ENCODE measurements around the gene EHD3. TPM values are rescaled to one million over a fixed set of nuclear protein-coding genes. Genes with fewer than 3 reads are reported as not detected.

EHD3 gene
- total RNA-seq, 1 experiment from 2014 or later, result not detected

DNA sequence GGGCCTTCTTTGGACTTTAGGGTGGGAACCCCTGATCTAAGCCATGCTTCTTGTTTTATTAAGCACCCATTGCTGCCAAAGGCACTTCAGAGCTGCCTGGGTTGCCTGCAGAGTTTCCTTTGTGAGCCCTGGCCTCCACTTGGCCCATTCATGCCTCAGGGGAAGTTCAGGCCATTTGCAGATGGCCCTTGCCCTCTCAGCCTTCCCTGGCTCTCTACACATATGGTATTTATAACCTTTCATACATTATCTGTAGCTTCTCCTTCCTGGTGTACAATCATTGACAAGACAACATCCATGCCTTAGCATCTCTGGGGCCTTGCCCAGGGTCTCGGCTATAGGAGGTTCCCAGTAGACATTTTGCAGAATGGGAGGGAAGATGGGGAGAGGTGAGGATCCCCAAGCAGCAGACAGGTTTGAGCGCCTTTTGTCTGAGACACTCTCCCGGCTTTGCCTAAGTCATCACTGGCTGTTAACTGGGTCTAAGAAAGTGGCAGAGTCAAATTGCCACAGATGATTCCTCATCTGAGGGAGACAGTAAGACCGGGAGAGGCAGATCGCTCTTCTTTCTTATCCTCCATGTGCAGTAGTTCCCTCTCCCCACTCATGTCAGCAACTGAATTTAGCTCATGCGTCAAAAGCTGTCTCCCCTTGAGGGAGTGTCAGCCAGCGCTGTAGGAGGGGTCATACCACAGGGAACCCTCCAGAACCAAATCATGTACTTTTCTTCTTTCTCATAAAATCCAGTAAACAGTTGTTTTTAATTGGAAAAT, 2.7 kb downstream of the EHD3 start:
- no peaks in the 10 kb centered on the region for H3K4me1 Mint-ChIP-seq (ENCODE audit: low read depth, unreplicated experiment)
- Histone ChIP-seq H3K36me3 (ENCODE audit: control insufficient read depth, insufficient read depth, low read length) (no peaks in the 10 kb centered on the region), H3K27me3 (replicated peaks; ENCODE audit: control insufficient read depth, insufficient read depth, low read length) (no peaks in the 10 kb centered on the region; the same call in 1 of the 2 replicates), H3K4me1 (no peaks in the 10 kb centered on the region), H3K9me3 (no peaks in the 10 kb centered on the region), H3K4me3 (ENCODE audit: low read depth, low read length) (no peak overlapping the region)
- ChIA-PET CTCF (no interaction called here), POLR2A (no interaction called here)
- no TSS peak for BruUV-seq (replicated peaks)
- no peaks in the 10 kb centered on the region for H3K9me3 Mint-ChIP-seq (ENCODE audit: unreplicated experiment)
- no peak for DNase-seq
- H3K4me3 Mint-ChIP-seq (ENCODE audit: unreplicated experiment), result no peak overlapping the region
- TF ChIP-seq, protein P1, sequence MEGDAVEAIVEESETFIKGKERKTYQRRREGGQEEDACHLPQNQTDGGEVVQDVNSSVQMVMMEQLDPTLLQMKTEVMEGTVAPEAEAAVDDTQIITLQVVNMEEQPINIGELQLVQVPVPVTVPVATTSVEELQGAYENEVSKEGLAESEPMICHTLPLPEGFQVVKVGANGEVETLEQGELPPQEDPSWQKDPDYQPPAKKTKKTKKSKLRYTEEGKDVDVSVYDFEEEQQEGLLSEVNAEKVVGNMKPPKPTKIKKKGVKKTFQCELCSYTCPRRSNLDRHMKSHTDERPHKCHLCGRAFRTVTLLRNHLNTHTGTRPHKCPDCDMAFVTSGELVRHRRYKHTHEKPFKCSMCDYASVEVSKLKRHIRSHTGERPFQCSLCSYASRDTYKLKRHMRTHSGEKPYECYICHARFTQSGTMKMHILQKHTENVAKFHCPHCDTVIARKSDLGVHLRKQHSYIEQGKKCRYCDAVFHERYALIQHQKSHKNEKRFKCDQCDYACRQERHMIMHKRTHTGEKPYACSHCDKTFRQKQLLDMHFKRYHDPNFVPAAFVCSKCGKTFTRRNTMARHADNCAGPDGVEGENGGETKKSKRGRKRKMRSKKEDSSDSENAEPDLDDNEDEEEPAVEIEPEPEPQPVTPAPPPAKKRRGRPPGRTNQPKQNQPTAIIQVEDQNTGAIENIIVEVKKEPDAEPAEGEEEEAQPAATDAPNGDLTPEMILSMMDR (IDR thresholded peaks at IDR 0.05; ENCODE audit: insufficient read depth in 1 of 2, low read depth in 1 of 2, low read length in 1 of 2, severe bottlenecking in 1 of 2, unreplicated experiment in 1 of 2), result no peak
- H3K36me3 Mint-ChIP-seq (ENCODE audit: insufficient read depth, unreplicated experiment), result no peaks in the 10 kb centered on the region
- intact Hi-C loops (cut with micrococcal nuclease; ENCODE audit: unreplicated experiment), result no loop called here
- peaks cover 4% of the 10 kb centered on the region for H3K27me3 Mint-ChIP-seq (ENCODE audit: insufficient read depth, unreplicated experiment)
- H3K27ac Mint-ChIP-seq (ENCODE audit: unreplicated experiment), result no peak overlapping the region

DNA sequence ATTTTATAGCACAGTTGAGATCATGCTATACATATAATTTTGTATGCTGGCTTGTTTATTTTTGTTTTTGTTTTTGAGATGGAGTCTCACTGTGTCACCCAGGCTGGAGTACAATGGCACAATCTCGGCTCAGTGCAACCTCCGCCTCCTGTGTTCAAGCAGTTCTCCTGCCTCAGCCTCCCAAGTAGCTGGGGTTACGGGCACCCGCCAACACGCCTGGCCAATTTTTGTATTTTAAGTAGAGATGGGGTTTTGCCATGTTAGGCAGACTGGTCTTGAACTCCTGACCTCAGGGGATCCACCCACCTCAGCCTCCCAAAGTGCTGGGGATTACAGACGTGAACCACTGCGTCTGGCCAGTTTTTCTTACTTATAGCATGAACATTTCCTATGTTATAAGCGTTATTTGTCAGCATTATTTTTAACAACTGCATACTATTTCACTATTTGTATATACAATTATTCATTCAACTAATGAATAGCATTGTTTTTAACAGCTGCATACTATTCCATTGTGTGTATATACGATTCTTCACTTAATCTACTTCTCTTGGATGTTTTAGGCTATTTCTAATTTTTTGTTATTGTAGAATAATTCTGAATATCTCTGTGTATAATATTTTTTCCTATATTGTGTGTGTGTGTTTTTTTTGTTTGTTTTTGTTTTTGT, 3.5 kb downstream of the EHD3 start:
- ChIA-PET CTCF (no interaction called here), POLR2A (no interaction called here)
- Histone ChIP-seq H3K27me3 (replicated peaks; ENCODE audit: control insufficient read depth, insufficient read depth, low read length) (no peaks in the 10 kb centered on the region; the same call in 1 of the 2 replicates), H3K4me1 (no peaks in the 10 kb centered on the region), H3K36me3 (ENCODE audit: control insufficient read depth, insufficient read depth, low read length) (no peaks in the 10 kb centered on the region), H3K4me3 (ENCODE audit: low read depth, low read length) (no peak overlapping the region), H3K9me3 (no peaks in the 10 kb centered on the region)
- intact Hi-C loops (cut with micrococcal nuclease; ENCODE audit: unreplicated experiment), result no loop called here
- H3K9me3 Mint-ChIP-seq (ENCODE audit: unreplicated experiment), result no peaks in the 10 kb centered on the region
- no peaks in the 10 kb centered on the region for H3K27me3 Mint-ChIP-seq (ENCODE audit: insufficient read depth, unreplicated experiment)
- no peaks in the 10 kb centered on the region for H3K4me1 Mint-ChIP-seq (ENCODE audit: low read depth, unreplicated experiment)
- DNase-seq, result no peak
- no peak overlapping the region for H3K4me3 Mint-ChIP-seq (ENCODE audit: unreplicated experiment)
- H3K27ac Mint-ChIP-seq (ENCODE audit: unreplicated experiment), result no peak overlapping the region
- TF ChIP-seq, protein P1 (IDR thresholded peaks at IDR 0.05; ENCODE audit: insufficient read depth in 1 of 2, low read depth in 1 of 2, low read length in 1 of 2, severe bottlenecking in 1 of 2, unreplicated experiment in 1 of 2), result no peak
- no TSS peak for BruUV-seq (replicated peaks)
- no peaks in the 10 kb centered on the region for H3K36me3 Mint-ChIP-seq (ENCODE audit: insufficient read depth, unreplicated experiment)

DNA sequence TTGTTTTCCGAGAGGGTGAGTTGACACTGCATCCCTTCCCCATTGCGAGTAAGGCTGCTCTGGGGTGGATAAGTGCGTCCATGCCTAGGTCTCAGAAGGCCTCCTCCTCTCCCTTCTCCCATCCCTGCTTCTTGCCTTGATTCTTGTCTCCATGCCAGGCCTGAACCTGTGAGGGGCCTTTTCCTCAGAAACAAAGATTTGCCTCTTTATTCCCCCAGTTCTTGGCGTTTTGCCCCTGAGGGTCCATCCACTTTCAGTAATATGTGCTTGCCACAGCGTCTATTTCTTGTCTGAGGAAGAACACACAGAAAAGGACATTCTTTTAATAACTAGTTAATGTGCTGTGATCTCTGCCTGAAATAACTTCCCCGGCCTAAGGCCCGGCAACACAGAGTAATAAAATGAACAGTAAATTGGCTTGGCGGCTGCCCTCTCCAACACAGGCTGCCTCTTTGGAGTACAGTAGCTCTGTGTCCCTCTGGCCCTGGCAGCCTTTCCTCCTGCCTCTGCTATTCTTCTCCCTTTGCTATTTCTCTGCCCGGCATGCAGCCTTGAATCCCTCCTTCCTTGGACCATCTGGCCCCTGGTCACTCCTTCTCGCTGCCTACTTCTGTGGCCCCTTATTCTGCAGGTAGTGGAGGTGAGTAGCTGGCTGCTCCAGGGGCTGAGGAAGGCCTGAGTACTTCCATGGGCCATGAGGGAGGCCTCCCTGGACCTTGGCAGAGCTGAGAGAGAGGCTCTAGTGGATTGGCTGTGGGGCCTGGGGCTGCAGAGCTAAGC, 4.4 kb downstream of the EHD3 start:
- BruUV-seq (replicated peaks), result no TSS peak
- H3K9me3 ChIP-seq, result no peaks in the 10 kb centered on the region
- H3K27me3 ChIP-seq (replicated peaks; ENCODE audit: control insufficient read depth, insufficient read depth, low read length), result no peaks in the 10 kb centered on the region; the same call in 1 of the 2 replicates
- H3K36me3 ChIP-seq (ENCODE audit: control insufficient read depth, insufficient read depth, low read length), result no peaks in the 10 kb centered on the region
- TF ChIP-seq, protein P1 (IDR thresholded peaks at IDR 0.05; ENCODE audit: insufficient read depth in 1 of 2, low read depth in 1 of 2, low read length in 1 of 2, severe bottlenecking in 1 of 2, unreplicated experiment in 1 of 2), result no peak
- DNase-seq, result peak in 1 of 2 experiments; percentile 12
- Mint-ChIP-seq H3K4me1 (ENCODE audit: low read depth, unreplicated experiment) (no peaks in the 10 kb centered on the region), H3K27me3 (ENCODE audit: insufficient read depth, unreplicated experiment) (no peaks in the 10 kb centered on the region), H3K4me3 (ENCODE audit: unreplicated experiment) (no peak overlapping the region), H3K9me3 (ENCODE audit: unreplicated experiment) (no peaks in the 10 kb centered on the region), H3K36me3 (ENCODE audit: insufficient read depth, unreplicated experiment) (no peaks in the 10 kb centered on the region), H3K27ac (ENCODE audit: unreplicated experiment) (no peak overlapping the region)
- no peak overlapping the region for H3K4me3 ChIP-seq (ENCODE audit: low read depth, low read length)
- H3K4me1 ChIP-seq, result no peaks in the 10 kb centered on the region
- ChIA-PET CTCF (no interaction called here), POLR2A (no interaction called here)
- intact Hi-C loops (cut with micrococcal nuclease; ENCODE audit: unreplicated experiment), result no loop called here

Data from Caco-2 (cell line).